ENCODE measurements around the gene ERI2.
"Not testable (repeated sequence)": the region's sequence is repeated elsewhere in the genome, so short reads cannot be mapped to it uniquely, and the experiment has no call there.

The ERI2 gene

DNA sequence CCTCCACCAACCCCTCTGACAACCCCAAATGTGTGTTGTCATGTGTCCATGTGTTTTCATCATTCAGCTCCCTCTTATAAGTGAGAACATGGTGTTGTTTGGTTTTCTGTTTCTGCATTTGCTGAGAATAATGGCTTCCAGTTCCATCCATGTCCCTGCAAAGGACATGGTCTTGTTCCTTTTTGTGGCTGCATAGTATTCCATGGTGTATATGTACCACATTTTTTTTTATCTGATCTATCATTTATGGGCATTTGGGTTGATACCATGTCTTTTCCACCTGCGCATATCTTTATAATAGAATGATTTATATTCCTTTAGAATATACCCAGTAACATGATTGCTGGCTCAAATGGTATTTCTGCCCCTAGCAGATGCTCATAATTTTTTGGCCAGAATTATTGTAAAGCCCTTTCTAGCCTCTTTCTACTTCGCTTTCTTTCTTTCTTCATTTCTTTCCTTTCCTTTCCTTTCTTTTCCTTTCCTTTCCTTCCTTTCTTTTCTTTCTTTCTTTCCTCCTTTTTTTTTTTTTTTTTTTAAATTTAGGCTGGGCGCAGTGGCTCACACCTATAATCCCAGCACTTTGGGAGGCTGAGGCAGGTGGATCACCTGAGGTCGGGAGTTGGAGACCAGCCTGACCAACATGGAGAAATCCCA, 12.8 kb upstream of the ERI2 start:
- no peak for DNase-seq (ENCODE audit: low read depth in 2 of 2)

DNA sequence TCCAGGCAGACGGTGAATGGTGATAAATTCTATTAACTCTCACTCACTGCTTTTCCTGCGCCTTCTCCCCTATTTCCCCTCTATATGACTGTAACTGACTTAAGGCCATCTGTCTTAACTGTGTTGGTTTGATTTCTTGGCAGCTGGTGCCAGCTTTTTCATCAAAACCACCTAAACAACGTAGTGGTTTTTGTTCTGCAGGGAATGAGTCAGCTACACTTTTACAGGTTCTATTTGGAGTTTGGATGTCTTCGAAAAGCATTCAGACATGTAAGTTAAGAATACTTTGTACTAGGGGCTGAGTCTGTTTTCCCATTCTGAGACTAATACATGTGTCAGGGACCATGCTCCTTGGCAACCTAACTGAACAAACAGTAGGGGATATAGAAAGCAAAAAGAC, 8.5 kb upstream of the ERI2 start:
- DNase-seq (ENCODE audit: low read depth in 2 of 2), result no peak

DNA sequence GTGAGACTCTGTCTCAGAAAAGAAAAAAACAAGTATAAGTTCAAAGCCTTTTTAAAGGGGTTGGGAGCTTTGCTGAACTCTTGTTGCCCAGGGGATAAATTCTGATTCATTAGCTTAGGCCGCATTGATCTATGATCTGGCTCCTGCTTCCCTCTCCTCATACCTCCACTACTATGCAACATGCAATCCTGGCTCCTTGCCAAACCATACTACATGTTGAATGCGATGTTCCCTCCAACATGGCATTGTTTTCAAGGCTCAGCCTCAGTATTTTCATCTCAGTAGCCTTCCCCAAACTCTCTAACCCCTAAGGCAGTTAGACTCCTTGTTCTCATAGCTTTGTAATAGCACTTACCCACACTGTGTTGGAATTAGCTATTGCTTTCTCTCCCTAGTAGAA, 6.2 kb upstream of the ERI2 start:
- DNase-seq (ENCODE audit: low read depth in 2 of 2), result no peak

DNA sequence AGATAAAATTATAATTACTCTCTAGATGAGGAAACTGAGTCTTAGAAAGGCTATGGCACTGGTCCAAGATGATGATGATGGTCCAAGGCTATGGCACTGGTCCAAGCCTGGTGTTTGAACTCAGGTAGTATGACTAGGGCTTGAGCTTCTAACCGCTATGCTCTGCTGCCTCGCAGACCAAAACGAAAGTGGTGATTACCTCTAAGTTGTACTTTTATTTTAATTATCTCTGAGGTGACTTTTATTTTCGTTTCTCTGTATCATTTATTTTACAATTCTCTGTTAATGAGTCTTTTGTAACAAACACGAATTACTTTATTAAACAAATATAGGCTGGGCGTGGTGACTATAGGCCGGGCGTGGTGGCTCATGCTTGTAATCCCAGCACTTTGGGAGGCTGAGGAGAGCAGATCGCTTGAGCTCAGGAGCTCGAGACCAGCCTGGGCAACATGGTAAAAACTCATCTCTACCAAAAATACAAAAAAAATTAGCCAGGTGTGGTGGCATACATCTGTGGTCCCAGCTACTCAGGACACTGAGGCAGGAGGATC, 5.7 kb upstream of the ERI2 start:
- no peak for DNase-seq (ENCODE audit: low read depth in 2 of 2)

DNA sequence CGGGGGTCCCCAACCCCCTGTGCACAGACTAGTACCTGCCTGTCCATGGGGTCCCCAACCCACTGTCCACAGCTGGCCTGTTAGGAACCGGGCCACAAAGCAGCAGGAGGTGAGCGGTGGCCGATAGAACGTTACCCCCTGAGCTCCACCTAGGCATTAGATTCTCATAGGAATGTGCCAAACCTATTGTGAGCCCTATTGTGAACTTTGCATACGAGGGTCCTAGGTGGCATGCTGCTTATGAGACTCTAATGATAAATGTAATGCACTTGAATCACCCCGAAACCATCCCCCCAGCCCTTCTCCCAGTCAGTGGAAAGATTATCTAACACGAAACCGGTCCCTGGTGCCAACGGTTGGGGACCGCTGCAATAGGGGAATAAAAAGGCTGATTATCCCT, 1.6 kb upstream of the ERI2 start:
- no peak for DNase-seq (ENCODE audit: low read depth in 2 of 2)

DNA sequence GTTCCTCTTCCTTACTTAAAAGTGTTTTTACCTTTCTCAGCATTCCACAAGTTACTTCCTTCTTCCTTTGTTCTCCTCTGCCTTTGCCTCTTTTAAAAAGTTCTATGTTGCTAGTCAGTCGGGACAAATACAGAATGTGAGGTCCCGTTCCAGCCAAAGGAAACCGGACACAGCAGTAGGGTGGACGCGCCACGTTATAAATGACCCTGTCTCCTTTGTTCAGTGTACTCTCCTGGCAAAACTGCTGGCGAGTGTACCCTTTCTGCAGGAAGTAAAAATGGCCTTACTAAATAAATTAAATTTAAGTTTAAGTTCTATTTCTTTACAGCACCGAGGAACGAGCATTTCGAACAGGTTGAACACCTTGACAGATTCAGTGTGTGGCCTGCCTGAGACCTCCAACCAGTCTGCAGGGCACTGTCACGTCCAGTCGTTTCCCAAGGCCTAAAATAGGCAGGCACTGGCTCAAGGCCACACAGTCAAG, 546 bp downstream of the ERI2 start:
- not testable (repeated sequence) for DNase-seq (ENCODE audit: low read depth in 2 of 2)

DNA sequence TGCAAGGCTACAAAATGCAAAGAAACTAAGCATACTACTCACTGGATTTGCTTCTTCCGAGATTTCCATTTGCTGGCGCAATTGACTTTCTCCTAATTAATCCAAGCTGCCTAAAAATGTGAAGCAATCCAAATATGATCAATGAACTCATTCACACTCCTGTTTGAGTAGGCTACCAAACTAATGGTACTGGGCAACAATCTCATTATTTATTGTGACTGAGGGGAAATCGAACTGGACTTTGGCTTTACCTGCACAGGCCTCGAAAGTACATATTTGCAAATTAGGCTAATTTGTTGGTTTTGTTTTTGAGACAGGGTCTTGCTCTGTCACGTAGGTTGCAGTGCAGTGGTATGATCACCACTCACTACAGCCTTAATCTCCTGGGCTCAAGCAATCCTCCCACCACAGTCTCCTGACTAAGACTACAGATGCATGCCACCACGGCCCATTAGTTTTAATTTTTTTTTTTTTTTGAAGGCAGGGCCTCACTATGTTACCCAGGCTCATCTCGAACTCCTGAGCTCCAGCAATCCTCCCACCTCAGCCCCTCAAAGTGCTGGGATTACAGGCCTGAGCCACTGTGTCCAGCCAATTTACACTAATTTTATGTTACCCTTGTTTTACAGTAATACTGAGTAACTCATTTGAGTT, 2.6 kb downstream of the ERI2 start:
- no peak for DNase-seq (ENCODE audit: low read depth in 2 of 2)

DNA sequence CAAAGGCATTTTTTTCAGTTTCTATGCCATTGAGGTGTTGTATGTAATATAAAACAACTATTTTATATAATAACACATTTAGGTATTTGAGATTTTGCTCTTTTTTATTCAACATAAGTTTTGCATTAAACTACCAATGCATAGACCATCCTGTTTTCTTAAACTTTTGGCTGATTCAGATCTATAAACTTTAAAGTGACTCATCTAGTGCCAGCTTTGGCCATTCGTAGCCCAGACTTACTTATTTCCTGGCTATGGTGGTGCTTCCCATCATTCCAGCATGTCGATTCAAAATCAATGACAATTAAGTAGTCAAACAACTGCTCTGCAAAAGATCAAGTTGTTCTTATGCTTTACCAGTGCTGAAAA, 3.1 kb downstream of the ERI2 start:
- DNase-seq (ENCODE audit: low read depth in 2 of 2), result no peak

DNA sequence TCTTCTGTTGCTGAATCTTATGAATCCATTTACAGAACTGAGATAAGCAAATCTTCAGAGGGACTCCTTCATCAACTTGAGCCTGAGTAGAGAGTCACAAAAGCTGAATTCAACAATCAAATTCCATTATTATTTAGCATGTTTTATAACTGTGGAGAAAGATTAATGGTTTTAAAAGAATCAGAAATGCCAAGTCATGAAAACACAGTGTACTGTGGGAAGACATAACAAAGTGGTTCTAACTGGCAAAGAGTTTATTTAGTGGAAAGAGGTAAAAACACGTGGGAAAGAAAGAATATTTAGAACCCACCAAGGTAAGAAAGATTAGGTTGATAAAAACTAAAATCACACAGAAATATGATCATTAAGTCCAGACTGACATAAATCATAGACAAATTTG, 5.0 kb downstream of the ERI2 start:
- no peak for DNase-seq (ENCODE audit: low read depth in 2 of 2)

DNA sequence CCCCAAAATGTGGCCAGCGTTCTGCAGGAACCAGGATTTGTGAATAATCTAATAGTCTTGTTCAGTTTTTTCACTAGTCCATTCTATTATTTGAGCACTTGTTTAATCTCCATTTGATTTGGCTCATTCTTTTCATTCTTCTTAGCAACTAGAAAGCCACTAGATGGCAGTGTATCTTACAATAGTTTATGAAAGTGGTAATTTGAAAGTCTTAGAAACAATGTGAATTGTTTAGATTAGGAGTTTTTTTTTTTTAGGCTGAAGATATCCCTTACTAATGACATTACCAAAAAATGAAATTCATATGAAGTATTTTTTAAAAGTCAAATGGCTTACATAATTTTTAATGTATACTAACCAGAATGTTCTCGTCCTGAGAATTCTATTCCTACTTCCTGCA, 6.7 kb downstream of the ERI2 start:
- DNase-seq (ENCODE audit: low read depth in 2 of 2), result no peak

DNA sequence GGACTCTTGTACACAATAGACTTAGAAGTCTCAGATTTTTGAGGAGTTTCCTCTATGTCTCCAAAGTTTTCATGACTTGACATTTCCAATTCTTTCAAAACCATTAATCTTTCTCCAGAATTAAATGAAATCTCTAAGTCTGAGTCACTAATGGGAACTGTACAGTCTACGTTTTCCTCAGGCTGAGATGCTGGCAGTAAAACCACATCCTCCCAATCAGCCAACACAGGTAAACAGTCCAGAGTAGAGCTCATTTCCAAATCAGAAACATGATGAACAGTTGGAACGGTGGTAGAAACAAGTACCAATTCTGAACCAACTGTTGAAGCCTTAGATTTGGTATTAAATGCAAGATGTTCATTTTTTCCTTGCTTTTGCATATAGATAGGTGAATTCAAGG, 7.9 kb downstream of the ERI2 start:
- no peak for DNase-seq (ENCODE audit: low read depth in 2 of 2)

DNA sequence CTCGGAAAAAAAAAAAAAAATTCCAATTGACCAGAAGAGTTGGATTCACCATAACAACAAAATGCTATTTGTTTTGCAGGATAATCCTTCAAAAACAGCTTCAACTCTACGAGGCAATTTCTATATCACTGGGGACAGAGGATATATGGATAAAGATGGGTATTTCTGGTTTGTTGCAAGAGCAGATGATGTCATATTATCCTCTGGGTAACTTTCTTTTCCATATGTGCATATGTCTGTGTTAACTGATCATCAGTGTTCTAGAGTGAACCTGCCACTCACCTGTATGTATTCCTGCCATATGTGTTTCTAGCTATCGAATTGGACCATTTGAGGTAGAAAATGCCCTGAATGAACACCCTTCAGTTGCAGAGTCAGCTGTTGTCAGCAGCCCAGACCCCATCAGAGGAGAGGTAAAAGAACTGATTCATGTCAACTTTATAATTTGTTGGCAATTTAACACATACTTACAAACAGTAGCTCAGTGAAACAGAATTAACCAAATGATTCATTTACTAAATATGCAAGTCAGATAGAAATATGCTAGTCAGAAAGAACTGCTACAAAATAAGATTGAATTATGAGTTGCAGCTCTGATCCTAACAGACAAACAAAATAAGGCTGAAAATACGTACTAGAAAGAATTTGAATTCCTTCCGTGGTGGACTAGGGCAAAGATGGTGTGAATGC, 14.2 kb downstream of the ERI2 start:
- DNase-seq (ENCODE audit: low read depth in 2 of 2), result no peak

DNA sequence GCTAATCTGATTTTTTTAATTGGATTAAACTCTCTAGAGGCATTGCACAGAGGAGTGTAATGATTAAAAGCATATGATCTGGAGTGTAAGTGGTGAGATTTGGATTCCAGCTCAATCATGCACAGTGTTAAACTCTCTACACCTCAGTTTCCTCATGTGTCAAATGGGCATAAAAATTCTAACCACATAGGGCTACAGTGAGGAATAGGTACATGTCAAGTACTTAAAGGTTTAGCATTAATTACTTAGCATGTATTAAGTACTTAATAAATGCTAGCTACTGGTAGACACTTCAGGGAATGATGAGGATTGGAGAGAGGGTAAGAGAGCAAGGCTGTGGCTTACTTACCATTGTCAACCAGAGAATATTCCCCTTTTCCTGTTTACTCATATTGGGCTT, 17.1 kb downstream of the ERI2 start:
- DNase-seq (ENCODE audit: low read depth in 2 of 2), result no peak

DNA sequence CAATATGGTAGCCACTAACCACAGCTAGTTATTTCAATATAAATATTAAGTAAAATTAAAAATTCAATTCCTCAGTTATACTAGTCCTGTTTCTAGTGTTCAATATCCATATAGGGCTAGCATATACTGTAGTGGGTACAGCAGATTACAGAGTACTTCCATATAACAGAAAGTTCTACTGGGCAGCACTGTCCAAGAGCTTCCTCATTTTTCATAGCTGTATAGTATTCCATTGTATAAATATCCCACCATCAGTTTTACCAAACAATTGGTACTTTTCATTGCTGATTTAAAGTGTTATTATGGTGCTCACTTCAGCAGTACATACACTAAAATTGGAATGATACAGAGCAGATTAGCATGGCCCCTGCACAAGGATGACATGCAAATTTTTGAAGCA, 22.1 kb downstream of the ERI2 start:
- no peak for DNase-seq (ENCODE audit: low read depth in 2 of 2)

DNA sequence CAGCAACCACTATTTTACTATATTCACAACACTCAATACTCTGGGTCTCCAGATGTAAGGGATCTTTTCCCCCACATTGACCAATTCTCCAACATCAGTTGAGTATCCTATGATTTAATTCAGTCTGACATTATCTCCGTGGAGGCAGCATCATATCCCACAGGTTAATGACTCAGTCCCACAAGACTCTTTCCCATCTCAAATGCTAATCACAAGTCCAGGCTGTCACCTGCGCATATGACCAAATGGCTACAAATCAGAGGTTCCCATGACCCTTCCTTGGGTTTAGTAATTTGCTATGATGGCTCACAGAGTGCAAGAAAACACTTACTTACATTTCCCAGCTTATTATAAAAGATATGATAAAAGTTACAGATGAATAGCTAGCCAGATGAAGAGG, 23.8 kb downstream of the ERI2 start:
- DNase-seq (ENCODE audit: low read depth in 2 of 2), result no peak

DNA sequence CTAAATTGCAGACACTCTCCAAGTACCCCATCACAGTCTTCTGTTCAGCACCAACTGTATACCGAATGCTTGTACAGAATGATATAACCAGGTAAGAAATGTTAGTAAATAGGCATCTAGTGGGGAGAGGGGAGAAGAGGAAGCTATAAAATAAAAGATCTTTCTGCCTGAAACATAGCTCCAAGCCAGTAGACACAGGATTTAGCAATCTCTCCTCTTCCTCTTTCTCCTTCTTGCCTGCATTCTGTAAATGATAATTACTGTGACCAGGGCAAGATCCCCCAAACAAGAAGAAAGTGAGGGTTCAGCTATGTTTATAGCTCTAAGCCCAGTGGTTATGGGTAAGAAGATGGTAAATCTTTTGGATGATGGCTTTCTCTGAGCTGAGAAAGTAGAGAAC, 24.6 kb downstream of the ERI2 start:
- no peak for DNase-seq (ENCODE audit: low read depth in 2 of 2)

DNA sequence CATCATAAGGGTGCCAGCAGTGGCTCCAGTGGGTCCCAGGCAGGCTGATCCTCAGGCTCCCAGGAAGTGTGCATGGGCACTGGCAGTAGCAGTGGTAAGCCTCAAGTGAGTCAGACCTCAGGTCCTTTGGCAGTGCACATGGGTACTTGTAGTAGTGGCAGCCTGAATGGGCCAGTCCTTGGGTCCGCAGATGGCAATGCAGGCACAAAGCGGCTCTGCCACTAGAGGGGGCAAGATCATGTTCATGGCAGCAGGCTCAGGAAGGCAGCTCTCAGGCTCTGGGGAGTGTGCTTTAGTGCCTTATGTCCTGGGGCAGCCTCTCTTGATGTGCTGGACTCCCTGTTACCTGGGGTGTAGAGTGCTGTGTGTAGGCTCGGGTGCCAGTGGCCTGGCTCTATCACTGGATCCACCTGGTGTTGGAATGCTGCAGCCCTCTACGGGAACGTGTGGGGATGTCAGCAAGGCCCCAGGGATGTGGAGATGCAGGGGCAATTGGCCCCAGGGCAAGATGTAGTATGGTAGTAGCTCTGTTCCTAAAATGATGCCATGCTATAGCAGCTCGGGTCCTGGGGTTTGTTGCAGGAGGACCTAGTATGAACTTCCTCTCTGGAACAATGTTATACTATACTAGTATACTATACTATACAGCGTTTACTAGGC, 31.4 kb downstream of the ERI2 start:
- DNase-seq (ENCODE audit: low read depth in 2 of 2), result no peak

DNA sequence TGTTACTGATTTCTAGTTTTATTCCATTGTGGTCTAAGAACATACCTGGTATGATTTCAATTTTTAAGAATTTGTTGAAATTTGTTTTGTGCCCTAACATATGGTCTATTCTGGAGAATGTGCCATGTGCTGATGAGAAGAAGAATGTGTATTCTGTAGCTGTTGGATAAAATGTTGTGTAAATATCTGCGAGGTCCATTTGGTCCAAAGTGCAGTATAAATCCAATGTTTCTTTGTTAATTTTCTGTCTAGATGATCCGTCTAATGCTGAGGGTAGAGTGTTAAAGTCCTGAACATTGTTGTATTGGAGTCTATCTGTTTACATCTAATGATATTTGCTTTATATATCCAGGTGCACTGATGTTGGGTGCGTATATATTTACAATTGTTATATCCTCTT, 32.6 kb downstream of the ERI2 start:
- no peak for DNase-seq (ENCODE audit: low read depth in 2 of 2)

DNA sequence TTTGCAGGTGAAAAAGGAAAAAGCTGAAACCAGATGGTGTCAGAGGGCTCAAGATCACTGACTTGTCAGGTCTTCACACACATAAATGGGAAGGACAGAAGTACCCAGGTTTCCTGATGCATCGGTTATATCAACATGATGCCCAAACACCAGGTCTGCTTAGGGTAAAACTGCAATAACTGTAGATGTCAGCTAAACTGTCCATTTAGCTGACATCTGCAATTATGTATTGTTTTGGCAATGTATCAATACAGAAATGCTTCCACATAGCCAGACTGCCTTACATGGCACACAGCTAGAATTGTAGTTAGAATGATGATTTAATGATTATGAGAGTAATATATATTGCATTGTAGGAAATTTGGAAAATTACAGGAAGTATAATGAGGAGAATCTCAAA, 37.5 kb downstream of the ERI2 start:
- no peak for DNase-seq (ENCODE audit: low read depth in 2 of 2)

DNA sequence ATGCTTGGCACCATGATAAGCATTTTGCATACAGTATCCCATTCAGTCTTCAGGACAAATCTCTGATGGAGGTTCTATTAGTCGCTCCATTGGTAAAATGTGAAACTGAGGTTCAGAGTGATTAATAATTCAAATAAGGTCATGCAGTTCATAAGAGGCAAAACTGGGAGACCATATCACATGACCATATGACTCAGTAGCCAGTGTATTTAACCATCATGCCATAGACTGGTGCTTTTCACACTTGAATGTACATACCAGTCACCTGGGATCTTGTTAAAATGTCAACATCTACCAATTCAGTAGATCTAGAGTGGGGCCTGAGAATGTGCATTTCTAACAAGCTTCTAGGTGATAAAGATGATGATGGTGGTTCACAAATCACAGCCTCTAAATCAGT, 38.2 kb downstream of the ERI2 start:
- DNase-seq (ENCODE audit: low read depth in 2 of 2), result no peak

DNA sequence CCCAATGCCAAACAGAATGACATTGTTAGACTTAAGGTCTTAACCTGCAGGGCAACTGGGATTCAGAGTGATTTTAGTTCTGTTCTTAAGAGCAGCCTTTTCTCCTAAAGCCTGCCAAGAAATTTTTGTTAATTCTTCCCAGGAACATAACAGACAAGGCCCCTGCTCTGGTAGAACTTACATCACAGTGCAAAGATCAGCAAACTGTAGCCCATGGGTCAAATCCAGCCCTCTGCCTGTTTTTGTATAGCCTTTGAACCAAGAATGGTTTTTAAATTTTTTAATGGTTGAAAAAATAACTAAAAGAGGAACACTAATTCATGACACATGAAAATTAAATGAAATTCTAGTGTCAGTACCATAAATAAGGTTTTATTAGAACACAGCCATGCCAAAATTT, 38.7 kb downstream of the ERI2 start:
- DNase-seq (ENCODE audit: low read depth in 2 of 2), result no peak

DNA sequence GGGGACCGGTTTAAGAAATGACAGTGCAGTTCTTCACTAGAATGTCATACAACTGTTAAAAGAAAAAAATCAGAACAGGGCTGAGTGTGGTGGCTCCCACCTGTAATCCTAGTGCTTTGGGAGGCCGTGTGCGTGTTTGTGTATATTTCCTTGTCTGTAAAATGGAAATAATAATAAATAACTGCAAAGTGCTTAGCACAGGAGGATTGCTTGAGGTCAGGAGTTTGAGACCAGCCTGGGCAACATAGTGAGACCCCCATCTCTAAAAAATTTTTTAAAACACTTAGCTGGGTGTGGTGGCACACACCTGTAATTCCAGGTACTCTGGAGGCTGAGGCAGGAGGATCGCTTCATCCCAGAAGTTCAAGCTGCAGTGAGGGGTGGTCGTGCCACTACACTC, 40.0 kb downstream of the ERI2 start:
- DNase-seq (ENCODE audit: low read depth in 2 of 2), result no peak

DNA sequence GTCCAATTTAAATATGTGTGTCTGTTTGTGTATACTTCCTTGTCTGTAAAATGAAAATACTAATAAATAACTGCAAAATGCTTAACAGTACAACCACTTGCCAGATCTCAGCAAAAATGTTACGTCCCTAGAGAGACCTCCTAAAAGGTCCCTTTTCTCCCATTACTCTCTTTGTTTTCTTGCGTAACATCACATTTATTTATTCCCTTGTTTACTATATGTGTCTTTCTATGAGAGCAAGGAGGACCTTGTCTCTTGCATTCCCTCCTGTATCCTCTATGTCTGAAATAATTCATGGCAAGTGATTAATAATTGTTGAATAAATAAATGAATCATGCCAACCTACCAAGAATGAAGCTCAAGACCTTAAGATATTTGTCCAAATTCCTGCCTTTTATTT, 40.5 kb downstream of the ERI2 start:
- no peak for DNase-seq (ENCODE audit: low read depth in 2 of 2)
